MM.1S (cell line): Measurements from ENCODE around the gene DBNL.
"Not testable (repeated sequence)": the region's sequence is repeated elsewhere in the genome, so short reads cannot be mapped to it uniquely, and the experiment has no call there.

ENCODE experiments used
- DNase-seq: peaks from one replicate; pipeline ENCODE4 v3.0.0-alpha.2; 2015
- H2AFZ ChIP-seq: fragments of 300-600 bp; sonication (generic); 2 replicates; pipeline ENCODE4 v1.6.0; 2016; ENCODE audit warnings: antibody characterized with exemption, low read length
- H3F3A ChIP-seq: fragments of 300-600 bp; sonication (generic); 2 replicates; pipeline ENCODE4 v1.6.1; 2016; ENCODE audit warnings: mild to moderate bottlenecking, antibody characterized with exemption, low read length, moderate library complexity, mixed read lengths; ENCODE audit not compliant: insufficient read depth
- H3K27ac ChIP-seq: fragments of 300-600 bp; sonication (generic); 2 replicates; pipeline ENCODE4 v1.5.1; 2016; ENCODE audit warnings: mild to moderate bottlenecking, low read length
- H3K27me3 ChIP-seq: fragments of 300-600 bp; sonication (generic); replicated peaks from 2 replicates; pipeline ENCODE4 v1.6.0; 2016; ENCODE audit warnings: low read length; ENCODE audit not compliant: insufficient read depth
- H3K36me3 ChIP-seq: fragments of 300-600 bp; sonication (generic); replicated peaks from 2 replicates; pipeline ENCODE4 v1.6.1; 2016; ENCODE audit warnings: mild to moderate bottlenecking, low read length, mixed read lengths; ENCODE audit not compliant: insufficient read depth
- H3K4me1 ChIP-seq: fragments of 300-600 bp; sonication (generic); 2 replicates; pipeline ENCODE4 v1.6.1; 2016; ENCODE audit warnings: low read length, mixed read lengths
- H3K4me2 ChIP-seq: fragments of 300-600 bp; sonication (generic); 2 replicates; pipeline ENCODE4 v1.6.0; 2016; ENCODE audit warnings: low read depth, low read length
- H3K4me3 ChIP-seq: fragments of 300-600 bp; sonication (generic); 2 replicates; pipeline ENCODE4 v1.5.1; 2016; ENCODE audit warnings: low read length, mixed read lengths
- H3K79me2 ChIP-seq: fragments of 300-600 bp; sonication (generic); 2 replicates; pipeline ENCODE4 v1.6.1; 2016; ENCODE audit warnings: mixed run types, low read length, mixed read lengths
- H3K9ac ChIP-seq: fragments of 300-600 bp; sonication (generic); 2 replicates; pipeline ENCODE4 v1.6.1; 2016; ENCODE audit warnings: low read length, mixed read lengths
- H3K9me2 ChIP-seq: fragments of 300-600 bp; sonication (generic); replicated peaks from 2 replicates; pipeline ENCODE4 v1.6.1; 2016; ENCODE audit warnings: mild to moderate bottlenecking, low read length, mixed read lengths; ENCODE audit not compliant: insufficient read depth
- H3K9me3 ChIP-seq: fragments of 300-600 bp; sonication (generic); replicated peaks from 2 replicates; pipeline ENCODE4 v1.6.1; 2016; ENCODE audit warnings: mild to moderate bottlenecking, low read length, mixed read lengths; ENCODE audit not compliant: insufficient read depth
- H4K20me1 ChIP-seq: fragments of 300-600 bp; sonication (generic); 2 replicates; pipeline ENCODE4 v1.6.1; 2016; ENCODE audit warnings: mild to moderate bottlenecking, low read length, moderate library complexity, mixed read lengths; ENCODE audit not compliant: insufficient read depth

Gene DBNL

GRCh38 chr7:44032031-44032430 lies 12.5 kb upstream of the DBNL start:
- not testable (repeated sequence) for H3K27me3 ChIP-seq, H3K4me3 ChIP-seq, H3K4me2 ChIP-seq, H4K20me1 ChIP-seq, H2AFZ ChIP-seq, H3K9me2 ChIP-seq, DNase-seq, H3K9ac ChIP-seq, H3F3A ChIP-seq, H3K4me1 ChIP-seq, H3K9me3 ChIP-seq, H3K36me3 ChIP-seq, H3K79me2 ChIP-seq, H3K27ac ChIP-seq

- not testable (repeated sequence) for H3F3A ChIP-seq, H2AFZ ChIP-seq, DNase-seq, H3K4me3 ChIP-seq, H3K4me2 ChIP-seq, H3K27me3 ChIP-seq, H3K79me2 ChIP-seq, H3K4me1 ChIP-seq, H4K20me1 ChIP-seq, H3K9ac ChIP-seq, H3K9me2 ChIP-seq, H3K27ac ChIP-seq, H3K36me3 ChIP-seq, H3K9me3 ChIP-seq
Measured at GRCh38 chr7:44033971-44034844, 10.3 kb upstream of the DBNL start.

GRCh38 chr7:44036364-44036763 lies 8.1 kb upstream of the DBNL start:
- not testable (repeated sequence) for H3K4me2 ChIP-seq, H3K79me2 ChIP-seq, H4K20me1 ChIP-seq, DNase-seq, H3K4me1 ChIP-seq, H3F3A ChIP-seq, H2AFZ ChIP-seq, H3K9ac ChIP-seq, H3K9me2 ChIP-seq, H3K4me3 ChIP-seq, H3K27me3 ChIP-seq, H3K36me3 ChIP-seq, H3K27ac ChIP-seq, H3K9me3 ChIP-seq

GRCh38 chr7:44037951-44038350 lies 6.6 kb upstream of the DBNL start:
- H3K4me1 ChIP-seq, H3K36me3 ChIP-seq, H3K9me3 ChIP-seq, H3K9ac ChIP-seq, DNase-seq, H2AFZ ChIP-seq, H3F3A ChIP-seq, H4K20me1 ChIP-seq, H3K27ac ChIP-seq, H3K27me3 ChIP-seq, H3K4me3 ChIP-seq, H3K79me2 ChIP-seq, H3K4me2 ChIP-seq, H3K9me2 ChIP-seq: not testable (repeated sequence)

GRCh38 chr7:44038553-44038952 lies 5.9 kb upstream of the DBNL start:
- not testable (repeated sequence) for H3K4me2 ChIP-seq, DNase-seq, H3K36me3 ChIP-seq

GRCh38 chr7:44038961-44039558 lies 5.4 kb upstream of the DBNL start:
- H3K4me2 ChIP-seq, H3K9me2 ChIP-seq, H3K4me1 ChIP-seq, H3F3A ChIP-seq, H3K9me3 ChIP-seq, H4K20me1 ChIP-seq, H3K36me3 ChIP-seq, H3K9ac ChIP-seq, H3K27me3 ChIP-seq, H3K79me2 ChIP-seq, H2AFZ ChIP-seq: not testable (repeated sequence)
- peak; percentile 84 for DNase-seq
- peak overlapping the region; percentile 22; the same call in 1 of the 2 replicates for H3K27ac ChIP-seq
- peak overlapping the region; percentile 9; the same call in 1 of the 2 replicates for H3K4me3 ChIP-seq

More at GRCh38 chr7:44038553-44038952, 5.9 kb upstream of the DBNL start:
- not testable (repeated sequence) for H3K9ac ChIP-seq, H3K4me1 ChIP-seq, H3K27ac ChIP-seq, H2AFZ ChIP-seq, H4K20me1 ChIP-seq, H3F3A ChIP-seq, H3K4me3 ChIP-seq, H3K79me2 ChIP-seq, H3K9me2 ChIP-seq, H3K27me3 ChIP-seq, H3K9me3 ChIP-seq

- H3K4me2 ChIP-seq = peak overlapping the region; percentile 54; the same call in 1 of the 2 replicates
- not testable (repeated sequence) for H3K9ac ChIP-seq
Measured at GRCh38 chr7:44039800-44040492, 4.6 kb upstream of the DBNL start.

More at GRCh38 chr7:44039800-44040492, 4.6 kb upstream of the DBNL start:
- H3K9me3 ChIP-seq, H4K20me1 ChIP-seq, H2AFZ ChIP-seq, H3K36me3 ChIP-seq, H3K27me3 ChIP-seq, H3K9me2 ChIP-seq, H3K4me3 ChIP-seq, H3K27ac ChIP-seq, H3K4me1 ChIP-seq, DNase-seq, H3K79me2 ChIP-seq: not testable (repeated sequence)
- peaks cover 11% of the 10 kb centered on the region; the same call in 1 of the 2 replicates for H3F3A ChIP-seq
